ENCODE results near the gene IVD.
A peak's percentile ranks its signal among the peaks of the same experiment; 100 is the strongest.

Gene IVD

DNA sequence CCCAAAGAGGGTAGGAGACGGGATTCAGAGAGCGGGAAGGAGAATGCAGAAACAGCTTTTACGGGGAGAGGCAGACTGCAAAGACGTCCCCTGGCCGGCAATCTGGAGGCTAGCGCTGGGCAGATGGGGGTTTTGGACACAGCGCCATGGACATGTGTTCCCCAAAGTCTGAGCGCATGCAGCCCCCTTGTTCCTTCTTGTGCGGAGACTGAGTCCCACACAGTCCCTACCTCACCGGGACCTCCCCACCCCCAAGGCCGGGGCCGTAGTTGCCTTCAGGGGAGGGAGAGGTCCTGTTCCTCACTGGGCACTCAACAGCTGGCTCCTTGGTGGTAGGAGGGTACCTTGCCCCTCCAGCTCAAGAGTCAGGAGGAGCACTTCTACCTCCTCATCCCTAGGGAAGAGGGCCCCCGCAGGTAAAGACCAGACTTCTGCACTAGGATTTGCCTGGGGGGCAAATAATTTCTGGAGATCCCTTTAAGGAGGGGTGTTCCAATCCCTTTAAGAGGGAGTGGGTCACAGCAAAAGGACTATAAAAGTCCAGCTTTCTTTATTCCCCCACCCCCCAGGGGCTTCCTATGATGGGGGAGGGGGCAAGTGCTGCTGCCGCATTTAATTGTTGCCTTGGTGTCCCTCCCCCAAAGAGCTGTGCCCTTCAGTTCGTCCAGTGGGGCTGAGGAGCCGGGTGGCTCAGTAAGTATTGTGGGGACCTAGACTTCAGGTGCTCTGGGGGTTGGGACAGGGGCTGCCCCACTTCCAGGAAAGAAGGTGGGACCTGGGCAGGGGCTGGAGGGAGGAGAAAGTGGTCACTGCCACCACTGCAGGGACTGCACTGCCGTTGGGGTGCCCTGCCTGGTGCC, 31.5 kb downstream of the IVD start:
- TF ChIP-seq, protein P1, sequence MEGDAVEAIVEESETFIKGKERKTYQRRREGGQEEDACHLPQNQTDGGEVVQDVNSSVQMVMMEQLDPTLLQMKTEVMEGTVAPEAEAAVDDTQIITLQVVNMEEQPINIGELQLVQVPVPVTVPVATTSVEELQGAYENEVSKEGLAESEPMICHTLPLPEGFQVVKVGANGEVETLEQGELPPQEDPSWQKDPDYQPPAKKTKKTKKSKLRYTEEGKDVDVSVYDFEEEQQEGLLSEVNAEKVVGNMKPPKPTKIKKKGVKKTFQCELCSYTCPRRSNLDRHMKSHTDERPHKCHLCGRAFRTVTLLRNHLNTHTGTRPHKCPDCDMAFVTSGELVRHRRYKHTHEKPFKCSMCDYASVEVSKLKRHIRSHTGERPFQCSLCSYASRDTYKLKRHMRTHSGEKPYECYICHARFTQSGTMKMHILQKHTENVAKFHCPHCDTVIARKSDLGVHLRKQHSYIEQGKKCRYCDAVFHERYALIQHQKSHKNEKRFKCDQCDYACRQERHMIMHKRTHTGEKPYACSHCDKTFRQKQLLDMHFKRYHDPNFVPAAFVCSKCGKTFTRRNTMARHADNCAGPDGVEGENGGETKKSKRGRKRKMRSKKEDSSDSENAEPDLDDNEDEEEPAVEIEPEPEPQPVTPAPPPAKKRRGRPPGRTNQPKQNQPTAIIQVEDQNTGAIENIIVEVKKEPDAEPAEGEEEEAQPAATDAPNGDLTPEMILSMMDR (IDR thresholded peaks at IDR 0.05; ENCODE audit: low read depth, low read length) = no peak
- H3K4me3 ChIP-seq (ENCODE audit: low read depth, low read length) = no peak overlapping the region

GRCh38 chr15:40437752-40438687, 32.4 kb downstream of the IVD start:
- TF ChIP-seq, protein P1 (IDR thresholded peaks at IDR 0.05; ENCODE audit: low read depth, low read length) = no peak
- no peak overlapping the region for H3K4me3 ChIP-seq (ENCODE audit: low read depth, low read length)

DNA sequence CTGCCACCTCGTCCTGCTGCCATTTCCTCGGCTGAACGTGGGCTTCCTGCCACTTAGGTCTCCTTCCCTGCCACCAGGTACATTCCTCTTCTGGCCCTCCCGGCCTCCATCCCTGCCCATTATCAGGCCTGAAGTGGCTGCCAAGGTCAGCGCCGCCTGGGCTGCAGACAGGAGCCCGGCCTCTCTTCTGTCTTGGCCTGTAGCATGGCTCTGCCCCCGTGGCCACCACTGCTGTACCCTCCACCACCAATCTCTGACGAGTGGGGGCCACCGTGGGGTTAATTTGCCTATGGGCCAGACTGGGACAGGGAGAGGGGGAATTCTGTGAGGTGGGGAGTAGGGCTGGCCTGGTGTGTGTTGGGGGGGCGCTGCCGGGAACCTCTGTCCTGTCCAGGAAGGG, 33.1 kb downstream of the IVD start:
- no peak overlapping the region for H3K4me3 ChIP-seq (ENCODE audit: low read depth, low read length)

DNA sequence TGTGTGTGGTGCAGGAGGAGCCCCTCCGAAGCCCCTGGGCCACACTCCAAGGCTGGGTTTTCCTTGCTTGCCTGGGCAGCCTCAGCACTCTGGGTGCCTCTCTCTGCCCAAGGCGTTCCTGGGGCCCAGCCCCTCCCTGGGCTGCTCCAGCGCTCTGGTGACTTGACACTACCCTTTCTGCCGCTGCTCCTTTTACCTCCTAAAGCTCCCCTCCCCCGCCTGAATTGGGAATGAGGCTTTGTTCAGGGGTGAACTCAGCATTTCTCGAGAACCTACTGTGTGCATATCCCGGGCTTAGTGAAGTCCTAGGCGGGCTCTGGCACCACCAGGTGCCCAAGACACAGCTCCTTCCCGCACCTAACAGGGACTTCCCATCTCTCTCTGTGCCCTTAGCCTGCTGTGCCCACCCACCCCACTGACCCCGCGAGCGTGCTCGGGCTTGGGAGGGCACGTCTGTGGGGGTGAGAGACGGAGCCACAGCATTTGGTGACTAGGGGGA, 33.9 kb downstream of the IVD start:
- H3K4me3 ChIP-seq (ENCODE audit: low read depth, low read length) = peak overlapping the region; percentile 50
- TF ChIP-seq, protein P1 (IDR thresholded peaks at IDR 0.05; ENCODE audit: low read depth, low read length) = no peak

More for the DNA sequence above, 33.1 kb downstream of the IVD start:
- TF ChIP-seq, protein P1 (IDR thresholded peaks at IDR 0.05; ENCODE audit: low read depth, low read length) = no peak

DNA sequence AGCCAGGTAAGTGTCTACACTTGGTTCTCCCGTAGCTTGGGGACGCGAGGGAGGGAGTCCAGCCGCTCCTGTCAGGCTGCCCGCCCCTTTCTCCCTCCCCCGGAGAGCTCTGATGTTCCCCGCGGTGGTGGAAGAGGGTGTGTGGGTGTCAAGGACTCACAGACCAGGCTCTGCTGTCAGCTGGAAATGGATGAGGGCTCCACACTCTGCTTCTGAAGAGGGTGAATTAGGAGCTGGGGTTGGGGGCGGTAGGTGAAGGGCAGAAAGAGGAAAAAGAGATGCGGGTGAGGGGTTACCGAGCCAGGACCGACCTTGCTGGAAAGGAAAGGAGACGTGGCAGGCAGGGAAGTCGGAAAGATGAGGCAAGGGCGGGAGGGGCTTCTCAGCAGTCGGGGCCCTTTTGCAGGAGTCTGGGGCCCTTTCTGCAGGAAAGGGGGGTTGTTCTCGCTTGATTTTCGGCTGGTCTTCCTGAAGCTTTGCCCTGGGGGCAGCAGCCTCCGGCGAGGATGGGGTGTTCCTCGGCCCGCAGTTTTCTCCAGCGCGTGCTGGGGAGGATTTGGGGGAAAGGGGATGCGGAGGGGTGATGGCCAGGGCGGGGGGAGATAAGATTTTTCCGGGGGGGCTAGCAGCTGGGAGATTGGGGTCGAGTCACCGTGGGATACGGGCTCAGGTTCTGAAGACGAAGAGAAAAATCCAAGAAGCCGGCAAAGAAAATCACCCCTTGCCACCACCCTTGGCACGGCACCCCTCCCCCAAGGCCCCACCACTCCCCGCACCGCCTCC, 34.6 kb downstream of the IVD start:
- H3K4me3 ChIP-seq (ENCODE audit: low read depth, low read length) = peak overlapping the region; percentile 50
- TF ChIP-seq, protein P1 (IDR thresholded peaks at IDR 0.05; ENCODE audit: low read depth, low read length) = no peak

- H3K4me3 ChIP-seq (ENCODE audit: low read depth, low read length) = peak within 1 kb of the TSS; percentile 68
- TF ChIP-seq, protein P1 (IDR thresholded peaks at IDR 0.05; ENCODE audit: low read depth, low read length) = no peak
Observed at GRCh38 chr15:40440743-40441564, 35.4 kb downstream of the IVD start, which contains the start of gene BAHD1. TSS of gene BAHD1 (plus strand) at chr15:40440953. CDS start at chr15:40458465, 17,512 bp downstream.
